Activated T-cell treated with anti-CD3 and anti-CD28 coated beads, Interleukin-2, amount 50 U/mL, for 72 hours (primary cell): ENCODE results near the gene ENPP7. TPM values are rescaled to one million over a fixed set of nuclear protein-coding genes. Genes with fewer than 3 reads are reported as not detected.

Source experiments
- ATAC-seq, 2 donors: fragments of 150-1000 bp; cut with Tn5 transposase; replicated peaks in 1 of 2; 2 replicates each; pipeline ENCODE4 v1.10.0; 2021; ENCODE audit warnings: moderate library complexity in 2 of 2, mild to moderate bottlenecking in 1 of 2
- DNase-seq, 2 donors: peaks; one replicate each; pipeline ENCODE4 v3.0.0; 2021 to 2022; ENCODE audit warnings: mixed read lengths in 1 of 2
- H3K27ac Mint-ChIP-seq: one replicate; pipeline ENCODE4 v1.8.0; 2022; ENCODE audit warnings: mild to moderate bottlenecking, moderate library complexity, mixed read lengths
- H3K27me3 Mint-ChIP-seq: one replicate; pipeline ENCODE4 v1.8.0; 2022; ENCODE audit warnings: low read depth, mixed read lengths
- H3K36me3 Mint-ChIP-seq, 2 donors: one replicate each; pipeline ENCODE4 v1.8.0; 2022; ENCODE audit warnings: mixed read lengths in 2 of 2, mild to moderate bottlenecking in 1 of 2; ENCODE audit not compliant: insufficient read depth in 2 of 2
- H3K4me1 Mint-ChIP-seq: one replicate; pipeline ENCODE4 v1.8.0; 2022; ENCODE audit warnings: low read depth, mixed read lengths
- H3K4me3 Mint-ChIP-seq, 2 donors: one replicate each; pipeline ENCODE4 v1.8.0; 2022; ENCODE audit warnings: mild to moderate bottlenecking in 2 of 2, mixed read lengths in 2 of 2, moderate library complexity in 2 of 2
- H3K9me3 Mint-ChIP-seq, 2 donors: one replicate each; pipeline ENCODE4 v1.8.0; 2022; ENCODE audit warnings: mixed read lengths in 2 of 2
- total RNA-seq, 2 donors: library from RNA; stranded (reverse); gene quantifications; one replicate each; pipeline ENCODE4 v1.2.3, GENCODE V29; 2022

ENPP7 gene
- total RNA-seq, 2 donors from 2014 or later, result not detected

DNA sequence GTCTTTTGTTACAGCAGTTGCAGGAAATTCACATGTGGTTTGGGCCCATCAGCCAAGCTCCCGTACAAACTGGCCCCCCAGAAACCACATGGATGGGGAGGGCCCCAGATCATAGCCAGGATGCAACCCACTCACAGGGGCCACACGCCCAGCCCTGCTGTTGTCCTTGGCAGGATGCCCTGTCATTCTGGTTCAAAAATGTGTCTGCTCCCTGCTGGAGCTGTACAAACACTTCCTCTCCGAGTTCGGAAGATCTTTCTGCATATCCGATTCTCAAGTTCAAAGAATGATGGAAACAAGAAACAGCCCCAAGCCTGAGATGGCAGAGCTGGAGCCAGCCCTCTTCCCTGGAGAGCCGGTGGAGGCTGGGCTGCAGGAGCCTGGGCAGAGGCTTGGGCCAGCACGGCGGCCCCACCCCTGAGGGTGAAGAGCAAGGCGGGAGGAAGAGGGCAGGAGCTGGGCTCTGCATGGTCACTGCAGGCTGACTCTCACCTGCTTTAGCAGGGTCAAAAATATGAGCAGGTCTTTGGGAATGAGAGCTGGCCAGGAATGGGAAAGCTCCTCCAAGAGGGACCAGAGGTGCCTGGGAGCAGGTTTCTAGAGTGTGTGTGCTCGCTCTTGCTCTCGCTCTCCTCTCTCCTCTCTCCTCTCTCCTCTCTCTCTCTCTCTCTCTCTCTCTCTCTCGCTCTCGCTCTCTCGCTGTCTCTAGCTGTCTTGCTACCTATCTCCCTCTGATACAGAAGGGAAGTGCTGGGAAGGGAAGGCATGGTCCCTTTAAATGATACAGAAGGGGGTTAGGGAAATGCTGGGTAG, 34.7 kb upstream of the ENPP7 start:
- Mint-ChIP-seq H3K4me3 (no peak overlapping the region), H3K27ac (no peak overlapping the region), H3K27me3 (peaks cover 22% of the 10 kb centered on the region), H3K36me3 (no peaks in the 10 kb centered on the region), H3K9me3 (no peaks in the 10 kb centered on the region), H3K4me1 (peaks cover 9% of the 10 kb centered on the region)
- ATAC-seq (no peak), DNase-seq (no peak)

DNA sequence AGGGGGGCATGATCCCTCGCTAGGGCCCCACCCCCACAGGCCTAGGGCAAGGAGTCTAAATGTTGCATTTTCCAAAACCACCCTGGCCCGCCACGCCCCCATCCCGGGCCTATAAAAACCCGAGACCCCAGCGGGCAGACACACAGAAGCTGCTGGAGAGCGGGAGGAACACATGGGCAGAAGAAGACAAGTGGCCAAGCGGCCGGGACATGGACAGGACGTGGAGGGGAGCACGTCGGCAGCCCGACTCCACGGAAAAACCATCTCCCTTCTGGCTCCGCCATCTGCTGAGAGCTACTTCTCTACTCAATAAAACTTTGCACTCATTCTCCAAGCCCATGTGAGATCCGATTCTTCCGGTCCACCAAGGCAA, 34.1 kb upstream of the ENPP7 start:
- Mint-ChIP-seq H3K27ac (no peak overlapping the region), H3K4me1 (peaks cover 9% of the 10 kb centered on the region), H3K36me3 (no peaks in the 10 kb centered on the region), H3K9me3 (no peaks in the 10 kb centered on the region), H3K4me3 (no peak overlapping the region), H3K27me3 (peaks cover 22% of the 10 kb centered on the region)
- DNase-seq (no peak), ATAC-seq (no peak)

DNA sequence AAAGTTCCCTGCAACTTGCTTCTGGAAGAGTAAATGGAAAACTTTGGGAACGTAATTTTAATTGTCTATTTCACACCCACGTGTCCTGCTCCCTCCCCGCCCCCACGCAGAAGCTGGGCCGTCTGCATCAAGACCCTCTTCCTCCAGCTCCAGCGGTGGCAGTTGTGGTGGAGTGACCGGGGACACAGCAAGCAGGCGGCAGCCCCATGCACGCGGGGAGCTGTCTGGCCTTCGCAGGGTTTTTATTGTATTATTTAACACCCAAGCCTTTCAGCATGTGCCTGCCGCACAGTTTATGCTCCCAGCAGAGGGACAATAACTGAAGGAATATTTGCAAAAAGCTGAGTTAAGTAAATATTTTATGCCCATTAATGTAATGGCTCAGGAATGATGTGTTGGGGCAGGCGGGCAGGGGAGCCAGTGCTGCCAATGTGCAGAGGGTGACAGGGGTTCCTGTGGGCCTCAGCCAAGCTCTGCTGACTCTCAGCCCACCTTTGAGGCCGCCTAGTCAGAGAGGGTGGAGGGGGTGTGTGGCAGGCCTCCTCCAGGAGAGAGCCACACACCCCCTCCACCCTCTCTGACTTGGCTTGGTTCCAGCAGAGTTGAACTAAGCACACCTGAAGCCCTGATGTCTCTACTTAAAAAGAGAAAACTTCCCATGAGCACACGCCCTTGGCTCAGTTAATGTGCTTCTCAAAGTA, 32.4 kb upstream of the ENPP7 start:
- Mint-ChIP-seq H3K36me3 (no peaks in the 10 kb centered on the region), H3K9me3 (no peaks in the 10 kb centered on the region), H3K4me1 (peaks cover 9% of the 10 kb centered on the region), H3K27ac (no peak overlapping the region), H3K27me3 (peaks cover 22% of the 10 kb centered on the region), H3K4me3 (no peak overlapping the region)
- DNase-seq, result no peak
- no peak for ATAC-seq

DNA sequence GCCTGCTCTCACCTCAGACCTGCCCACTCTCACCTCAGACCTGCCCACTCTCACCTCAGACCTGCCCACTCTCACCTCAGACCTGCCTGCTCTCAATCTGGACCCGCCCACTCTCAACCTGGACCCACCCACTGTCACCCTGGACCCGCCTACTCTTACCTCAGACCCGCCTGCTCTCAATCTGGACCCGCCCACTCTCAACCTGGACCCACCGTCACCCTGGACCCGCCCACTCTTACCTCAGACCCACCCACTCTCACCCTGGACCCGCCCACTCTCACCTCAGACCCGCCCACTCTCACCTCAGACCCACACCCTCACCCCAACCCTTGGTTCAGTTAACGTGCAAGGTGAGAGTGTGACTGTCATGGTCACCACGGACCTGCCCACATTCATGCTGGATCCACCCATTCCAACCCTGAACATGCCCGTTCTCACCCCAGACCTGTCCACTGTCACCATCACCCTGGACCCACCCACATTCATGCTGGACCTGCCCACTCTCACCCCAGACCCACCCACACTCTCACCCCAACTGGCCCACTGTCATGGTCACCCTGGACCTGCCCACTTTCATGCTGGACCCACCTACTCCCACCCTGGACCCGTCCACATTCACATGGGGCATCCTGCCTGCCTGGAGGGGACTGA, 31.2 kb upstream of the ENPP7 start:
- H3K9me3 Mint-ChIP-seq, result no peaks in the 10 kb centered on the region
- DNase-seq, result no peak
- ATAC-seq, result no peak
- peaks cover 9% of the 10 kb centered on the region for H3K4me1 Mint-ChIP-seq
- no peak overlapping the region for H3K4me3 Mint-ChIP-seq
- no peaks in the 10 kb centered on the region for H3K36me3 Mint-ChIP-seq
- H3K27ac Mint-ChIP-seq, result no peak overlapping the region
- peaks cover 22% of the 10 kb centered on the region for H3K27me3 Mint-ChIP-seq

DNA sequence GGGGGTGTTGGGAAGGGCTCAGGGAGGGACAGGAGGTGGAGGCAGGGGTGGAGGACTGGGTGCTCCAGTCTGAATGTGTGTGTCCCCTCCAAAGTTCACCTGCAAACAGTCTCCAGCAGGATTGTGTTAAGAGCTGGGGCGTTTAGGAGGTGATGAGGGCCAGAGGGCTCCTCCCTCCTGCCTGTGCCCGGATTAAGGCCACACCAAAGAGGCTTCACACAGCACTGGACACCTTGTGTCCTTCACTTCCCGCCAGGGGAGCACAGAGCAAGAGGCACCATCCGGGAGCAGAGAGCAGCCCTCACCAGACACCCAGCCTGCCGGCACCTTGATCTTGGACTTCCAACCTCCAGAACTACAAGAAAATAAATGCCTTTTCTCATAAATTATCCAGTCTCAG, 30.2 kb upstream of the ENPP7 start:
- Mint-ChIP-seq H3K36me3 (no peaks in the 10 kb centered on the region), H3K4me3 (no peak overlapping the region), H3K27ac (no peak overlapping the region), H3K27me3 (peaks cover 22% of the 10 kb centered on the region), H3K4me1 (peaks cover 9% of the 10 kb centered on the region), H3K9me3 (no peaks in the 10 kb centered on the region)
- ATAC-seq (no peak), DNase-seq (no peak)

DNA sequence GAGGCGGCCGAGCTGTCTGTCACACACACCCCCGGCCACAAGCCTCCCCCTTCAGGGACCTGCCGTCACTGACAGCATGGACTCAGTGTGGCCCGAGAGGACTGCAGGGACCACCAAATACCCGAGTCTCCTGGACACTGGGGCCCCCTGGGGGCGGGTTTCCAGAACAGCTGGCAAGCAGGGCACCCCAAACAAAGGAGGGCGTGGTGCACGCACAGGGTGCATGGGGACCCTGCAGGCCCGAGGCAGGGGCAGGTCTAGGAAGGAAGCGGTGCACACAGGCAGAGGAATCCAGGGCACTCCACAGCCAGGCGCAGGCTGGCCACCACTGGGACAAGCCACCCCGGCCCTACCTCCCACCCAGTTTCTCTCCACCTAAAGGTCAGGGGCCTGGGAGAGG, 28.7 kb upstream of the ENPP7 start:
- Mint-ChIP-seq H3K27me3 (peaks cover 8% of the 10 kb centered on the region), H3K27ac (no peak overlapping the region), H3K4me1 (peaks cover 6% of the 10 kb centered on the region), H3K4me3 (no peak overlapping the region), H3K9me3 (no peaks in the 10 kb centered on the region), H3K36me3 (no peaks in the 10 kb centered on the region)
- DNase-seq (no peak), ATAC-seq (peak in 1 of 2 donors; percentile 20)

DNA sequence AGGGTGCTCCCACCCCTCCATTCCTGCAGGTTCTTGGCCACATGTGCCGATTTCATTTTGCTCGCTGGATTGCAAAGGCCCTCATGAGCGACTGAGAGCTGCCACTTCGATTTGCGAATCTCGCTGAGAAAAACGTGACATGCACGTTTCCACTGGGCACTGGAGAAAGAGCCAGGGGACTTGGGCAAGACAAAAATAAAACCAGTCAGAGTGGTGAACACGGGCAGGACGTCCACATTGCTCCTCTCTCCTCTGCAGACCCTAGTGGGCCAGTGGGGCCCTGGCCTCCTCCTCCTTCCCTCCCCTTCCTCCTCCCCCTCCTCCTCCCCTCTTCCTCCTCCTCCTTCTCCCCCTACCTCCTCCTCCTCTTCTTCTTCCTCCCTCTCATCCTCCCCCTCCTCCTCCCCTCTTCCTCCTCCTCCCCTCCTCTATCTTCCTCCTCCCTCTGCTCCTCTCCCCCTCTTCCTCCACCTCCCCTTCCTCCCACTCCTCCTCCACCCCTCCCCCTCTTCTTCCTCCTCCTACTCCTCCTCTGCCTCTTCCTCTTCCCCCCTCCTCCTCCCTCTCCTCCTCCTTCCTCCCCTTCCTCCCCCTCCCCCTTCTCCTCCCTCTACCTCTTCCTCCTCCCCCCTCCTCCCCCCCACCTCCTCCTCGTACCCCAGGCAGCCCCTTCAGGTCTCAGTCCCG, 28.1 kb upstream of the ENPP7 start:
- Mint-ChIP-seq H3K4me3 (no peak overlapping the region), H3K4me1 (no peaks in the 10 kb centered on the region), H3K27ac (no peak overlapping the region), H3K36me3 (no peaks in the 10 kb centered on the region), H3K27me3 (peaks cover 1% of the 10 kb centered on the region), H3K9me3 (no peaks in the 10 kb centered on the region)
- ATAC-seq (no peak), DNase-seq (no peak)

DNA sequence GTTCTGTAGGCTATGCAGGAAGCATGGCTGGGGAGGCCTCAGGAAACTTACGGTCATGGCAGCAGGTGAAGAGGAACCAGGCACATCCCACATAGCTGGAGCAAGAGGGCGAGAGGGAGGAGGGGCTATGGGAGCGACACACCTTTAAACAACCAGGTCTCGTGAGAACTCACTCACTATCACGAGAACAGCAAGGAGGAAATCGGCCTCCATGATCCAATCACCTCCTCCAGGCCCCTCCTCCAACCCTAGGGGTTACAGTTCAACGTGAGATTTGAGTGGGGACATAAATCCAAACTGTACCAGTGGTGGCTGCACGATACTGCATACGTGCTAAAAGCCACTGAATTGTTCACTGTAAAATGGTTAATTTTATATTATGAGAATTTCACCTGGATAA, 26.1 kb upstream of the ENPP7 start:
- Mint-ChIP-seq H3K9me3 (no peaks in the 10 kb centered on the region), H3K36me3 (no peaks in the 10 kb centered on the region), H3K4me3 (no peak overlapping the region), H3K27ac (no peak overlapping the region), H3K27me3 (no peaks in the 10 kb centered on the region), H3K4me1 (no peaks in the 10 kb centered on the region)
- no peak for ATAC-seq
- no peak for DNase-seq

DNA sequence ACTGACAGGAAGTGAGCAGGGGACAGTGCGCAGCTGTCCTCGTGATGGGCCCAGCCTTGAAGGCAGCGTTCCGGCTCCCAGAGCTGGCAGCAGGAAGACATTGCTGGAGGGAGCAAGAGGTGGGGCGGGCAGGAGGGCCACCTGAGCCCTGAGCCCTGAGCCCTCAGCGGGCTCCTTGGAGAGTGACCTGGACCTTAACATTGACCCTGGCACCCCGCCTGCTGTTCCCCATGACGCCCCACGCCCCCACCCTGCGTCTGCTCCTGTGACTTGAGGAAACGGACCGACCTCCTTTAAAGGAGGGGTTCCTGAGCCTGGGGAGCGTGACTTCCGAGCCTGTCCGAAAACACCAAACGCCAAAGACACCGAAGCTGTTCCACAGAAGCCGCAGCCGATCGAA, 25.1 kb upstream of the ENPP7 start:
- no peak for ATAC-seq
- H3K27ac Mint-ChIP-seq, result no peak overlapping the region
- no peaks in the 10 kb centered on the region for H3K36me3 Mint-ChIP-seq
- H3K27me3 Mint-ChIP-seq, result no peaks in the 10 kb centered on the region
- no peak overlapping the region for H3K4me3 Mint-ChIP-seq
- no peaks in the 10 kb centered on the region for H3K9me3 Mint-ChIP-seq
- no peak for DNase-seq
- H3K4me1 Mint-ChIP-seq, result no peaks in the 10 kb centered on the region

DNA sequence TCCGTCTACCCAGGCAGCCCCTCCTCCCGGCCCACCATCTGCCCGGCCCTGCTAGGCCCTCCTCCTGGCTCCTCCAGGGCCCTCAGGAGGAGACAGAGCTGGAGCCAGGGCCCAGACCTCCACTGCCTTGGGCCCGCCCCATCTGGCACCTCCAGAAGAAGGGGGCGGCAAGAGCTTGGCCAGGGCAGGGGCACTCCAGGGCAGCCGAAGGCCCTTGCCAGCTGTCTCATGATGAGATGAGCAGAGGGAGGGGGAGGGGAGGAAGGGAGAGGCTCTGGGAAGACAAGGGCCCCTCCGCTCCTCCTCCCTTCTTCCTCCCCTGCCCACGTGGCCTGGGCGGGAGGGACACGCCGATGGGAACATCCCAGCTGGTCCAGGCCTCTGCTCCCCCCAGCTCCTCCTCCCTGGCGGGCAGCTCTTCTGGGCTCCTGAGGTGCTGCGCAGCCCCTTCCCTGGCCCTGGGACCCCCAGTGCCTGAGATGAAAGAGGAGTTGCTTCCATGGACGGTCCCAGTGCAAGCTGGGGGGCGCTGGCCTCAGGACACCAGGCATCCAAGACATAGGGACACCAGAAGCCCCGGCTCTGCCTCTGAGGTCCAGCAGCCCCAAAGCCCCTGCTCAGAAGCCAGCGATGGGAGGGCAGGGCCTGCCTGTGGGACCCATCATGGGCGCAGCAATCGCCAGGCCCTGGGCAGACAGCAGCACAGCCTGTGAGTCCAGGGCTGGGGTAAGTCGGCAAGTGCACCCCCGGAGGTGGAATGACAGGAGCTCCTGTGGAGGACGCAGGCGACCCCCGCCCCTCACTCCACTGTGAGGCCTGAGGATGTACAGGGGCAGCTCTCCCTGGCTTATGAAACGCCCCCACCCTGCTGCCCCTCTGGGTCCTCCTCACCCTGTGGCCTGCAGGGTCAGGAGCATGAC, 23.6 kb upstream of the ENPP7 start:
- no peaks in the 10 kb centered on the region for H3K27me3 Mint-ChIP-seq
- H3K9me3 Mint-ChIP-seq, result no peaks in the 10 kb centered on the region
- no peak overlapping the region for H3K4me3 Mint-ChIP-seq
- no peak overlapping the region for H3K27ac Mint-ChIP-seq
- H3K36me3 Mint-ChIP-seq, result no peaks in the 10 kb centered on the region
- H3K4me1 Mint-ChIP-seq, result no peaks in the 10 kb centered on the region
- no peak for ATAC-seq
- no peak for DNase-seq

DNA sequence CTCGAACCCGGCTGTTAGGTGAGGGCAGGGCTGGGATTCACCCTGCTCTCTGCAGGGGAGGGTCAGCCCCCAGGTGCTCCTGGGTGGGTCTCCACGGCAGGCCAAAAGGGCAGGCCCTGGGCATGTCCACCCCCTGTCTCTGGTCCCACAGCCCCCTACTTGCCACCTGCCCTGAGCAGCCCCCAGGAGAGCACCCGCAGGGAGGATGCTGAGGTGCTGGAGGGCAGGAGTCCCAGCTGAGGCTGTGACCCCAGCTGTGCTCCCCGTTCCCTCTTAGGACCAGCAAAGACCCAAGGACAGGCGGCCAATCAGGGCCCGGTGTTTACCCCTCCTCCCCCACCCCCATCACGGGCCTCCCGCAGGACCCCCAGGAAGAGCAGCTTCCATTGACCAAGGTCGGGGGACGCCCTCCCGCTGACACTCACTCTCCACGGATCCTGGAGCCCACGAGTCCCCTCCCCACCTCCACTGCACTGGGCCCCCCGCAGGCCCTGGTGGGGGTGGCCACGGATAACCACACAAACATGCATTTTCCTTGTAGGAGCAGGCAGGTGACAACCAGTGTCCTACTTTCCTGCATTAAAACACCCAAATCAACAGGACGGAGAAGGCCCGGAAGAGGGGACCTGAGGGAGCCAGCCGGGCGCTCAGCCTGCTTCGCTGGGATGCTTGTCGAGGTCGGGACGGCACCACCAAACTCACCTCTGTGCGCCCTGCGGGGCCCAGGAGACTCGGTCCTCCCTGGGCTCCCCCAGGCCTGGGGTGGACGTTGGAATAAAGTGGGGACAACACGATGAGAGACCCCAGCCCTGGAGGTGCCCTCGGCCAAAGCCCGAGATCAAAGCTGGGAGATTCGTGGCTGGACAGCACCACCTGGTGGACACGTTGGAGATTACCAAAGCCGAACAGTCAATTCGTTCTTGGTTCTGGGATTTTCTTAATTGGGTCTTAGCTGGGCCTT, 22.5 kb upstream of the ENPP7 start:
- ATAC-seq (peak; percentile 61 to 63), DNase-seq (peak; percentile 57 to 66)
- Mint-ChIP-seq H3K4me3 (peak overlapping the region; percentile 37 to 52), H3K9me3 (no peaks in the 10 kb centered on the region), H3K27me3 (no peaks in the 10 kb centered on the region), H3K36me3 (no peaks in the 10 kb centered on the region), H3K4me1 (no peaks in the 10 kb centered on the region), H3K27ac (no peak overlapping the region)
